Ramos (cell line): Measurements from ENCODE around the gene MYCN.

Source experiments
- in situ Hi-C: fragments of 300-500 bp; cut with MboI; formaldehyde crosslinking; loops from one replicate; pipeline ENCODE4 v1.14.3; 2022; ENCODE audit warnings: low sequenced_read_pairs; ENCODE audit not compliant: unreplicated experiment

Gene MYCN

DNA sequence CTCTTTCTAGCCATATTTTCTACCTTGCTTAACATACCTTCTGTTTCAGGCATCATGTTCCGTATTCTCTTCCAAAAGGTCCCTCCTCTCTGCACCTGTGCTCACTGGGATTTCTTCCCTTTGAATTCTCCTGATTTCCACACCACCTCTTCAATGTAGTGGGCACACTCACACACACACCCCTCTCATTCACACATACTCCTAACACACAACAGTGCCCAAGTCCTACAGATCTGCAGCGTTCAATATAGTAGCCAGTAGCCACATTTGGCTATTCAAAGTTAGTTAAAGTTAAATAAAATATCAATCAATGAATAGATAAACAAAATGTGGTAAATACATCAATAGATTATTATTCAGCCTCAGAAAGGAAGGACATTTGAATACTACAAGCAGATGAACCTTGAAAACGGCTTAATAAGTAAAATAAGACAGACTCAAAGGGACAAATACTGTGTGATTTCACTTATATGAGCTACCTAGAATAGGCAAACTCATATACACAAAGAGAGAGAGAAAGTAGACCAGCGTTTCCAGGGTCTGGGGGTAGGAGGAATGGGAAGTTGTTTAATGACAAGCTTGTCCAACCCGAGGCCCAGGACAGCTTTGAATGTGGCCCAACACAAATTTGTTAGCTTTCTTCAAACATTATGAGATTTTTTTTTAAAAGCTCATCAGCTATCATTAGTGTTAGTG lies 34.4 kb downstream of the MYCN start:
- in situ Hi-C loops = no loop called here

DNA sequence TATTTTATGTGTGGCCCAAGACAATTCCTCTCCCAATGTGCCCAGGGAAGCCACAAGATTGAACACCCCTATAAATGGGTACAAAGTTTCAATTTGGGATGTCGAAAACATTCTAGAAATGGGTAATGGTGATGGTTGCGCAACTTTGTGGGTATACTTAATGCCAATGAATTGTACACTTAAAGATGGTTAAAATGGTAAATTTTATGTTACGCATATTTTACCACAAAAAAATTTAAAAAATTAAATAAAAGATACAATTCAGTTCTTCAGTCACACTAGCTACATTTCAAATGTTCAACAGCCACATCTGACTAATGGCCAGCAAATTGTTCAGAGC lies 34.9 kb downstream of the MYCN start:
- in situ Hi-C loops = no loop called here

- in situ Hi-C loops = no loop called here
These were observed 35.3 kb downstream of the MYCN start for GRCh38 chr2:15975676-15976075.

DNA sequence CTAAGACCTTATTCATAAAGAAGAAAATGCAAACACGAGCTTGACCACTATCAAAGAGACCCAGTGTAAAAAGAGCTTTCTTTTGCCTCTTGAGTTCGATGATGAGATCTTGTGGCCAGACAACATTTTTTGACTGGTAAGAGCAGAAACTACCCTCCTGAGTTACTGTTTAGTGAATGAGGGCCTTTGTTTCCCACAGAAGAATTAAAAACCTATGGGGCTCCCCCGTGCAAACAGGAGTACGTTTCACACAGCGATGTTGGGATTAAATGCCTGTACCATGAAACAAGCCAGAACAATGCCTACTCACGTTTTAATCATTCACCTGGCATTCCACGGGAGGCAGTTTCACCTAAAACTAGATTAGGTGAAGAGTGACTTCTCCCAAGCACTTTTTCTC lies 36.0 kb downstream of the MYCN start:
- in situ Hi-C loops = no loop called here

- in situ Hi-C loops = no loop called here
These were observed 38.9 kb downstream of the MYCN start for GRCh38 chr2:15979051-15979758.

DNA sequence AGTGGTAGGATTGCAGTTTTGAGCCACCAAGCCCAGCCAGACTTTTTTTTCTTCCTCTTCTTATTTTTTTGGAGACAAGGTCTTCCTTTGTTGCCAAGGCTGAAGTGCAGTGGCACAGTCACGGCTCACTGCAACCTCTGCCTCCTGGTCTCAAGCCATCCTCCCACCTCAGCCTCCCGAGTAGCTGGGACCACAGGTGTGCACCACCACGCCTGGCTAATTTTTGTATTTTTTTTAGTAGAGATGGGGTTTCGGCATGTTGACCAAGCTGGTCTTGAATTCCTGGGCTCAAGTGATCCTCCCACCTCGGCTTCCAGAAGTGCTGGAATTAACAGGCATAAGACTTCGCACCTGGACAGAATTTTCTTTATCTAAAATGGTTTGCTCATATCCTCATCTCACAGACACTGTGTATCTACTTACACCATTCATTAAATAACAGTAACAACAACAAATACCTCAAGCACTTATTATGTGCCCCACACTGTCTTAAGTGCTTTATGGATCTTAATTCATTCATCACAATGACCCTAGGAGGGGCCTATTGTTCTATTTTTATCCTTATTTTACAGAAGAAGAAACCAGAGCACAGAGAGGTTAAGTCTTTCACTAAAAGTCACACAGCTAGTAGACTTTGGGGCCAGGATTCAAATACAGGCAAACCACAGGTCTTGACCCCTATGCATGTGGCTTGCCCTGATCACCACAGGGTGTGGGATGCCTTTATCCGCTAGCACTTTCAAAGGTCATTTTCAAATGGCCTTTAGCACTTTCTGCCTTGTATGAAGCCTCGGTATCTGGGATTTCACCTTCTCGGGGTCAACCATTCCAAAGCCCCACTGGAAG lies 39.6 kb downstream of the MYCN start:
- in situ Hi-C loops = no loop called here

DNA sequence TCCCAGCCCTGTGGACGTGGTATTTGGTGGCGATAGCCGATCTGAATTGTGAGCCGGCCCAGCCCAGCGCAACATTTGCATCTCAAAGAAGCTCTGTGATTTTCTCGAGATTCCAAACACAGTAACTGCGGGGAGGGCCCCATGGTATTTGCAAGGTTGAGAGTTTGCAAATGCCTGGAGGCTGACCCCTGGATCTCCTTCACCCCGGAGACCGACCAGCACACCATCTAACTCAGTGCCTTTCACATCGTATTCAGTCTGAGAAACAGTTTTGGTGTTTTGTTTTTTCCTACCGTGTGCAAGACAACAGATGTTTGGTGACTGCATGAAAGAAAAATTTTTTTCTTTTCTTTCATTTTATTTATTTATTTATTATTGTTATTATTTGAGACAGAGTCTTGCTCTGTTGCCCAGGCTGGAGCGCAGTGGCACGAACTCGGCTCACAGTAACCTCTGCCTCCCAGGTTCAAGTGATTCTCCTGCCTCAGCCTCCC lies 40.3 kb downstream of the MYCN start:
- in situ Hi-C loops = no loop called here

DNA sequence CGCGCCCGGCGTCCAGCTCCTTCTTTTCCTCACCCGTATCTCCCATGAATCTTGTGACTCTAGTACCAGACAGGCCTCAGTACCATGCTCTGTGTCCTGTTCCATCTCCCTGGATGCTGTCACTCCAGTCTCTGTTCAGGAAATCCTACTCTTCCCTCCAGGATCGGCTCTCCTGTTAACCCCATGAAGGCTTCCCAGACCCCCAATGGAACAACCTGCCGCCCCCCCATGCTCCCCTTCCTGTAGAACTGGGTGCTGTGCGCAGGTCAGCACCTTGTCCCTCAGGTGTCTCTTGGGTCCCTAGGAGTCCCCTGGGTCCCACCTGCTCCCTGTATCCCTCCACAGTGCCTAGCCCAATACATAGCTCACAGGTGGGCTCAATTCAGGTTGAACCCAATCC lies 41.3 kb downstream of the MYCN start:
- in situ Hi-C loops = no loop called here

DNA sequence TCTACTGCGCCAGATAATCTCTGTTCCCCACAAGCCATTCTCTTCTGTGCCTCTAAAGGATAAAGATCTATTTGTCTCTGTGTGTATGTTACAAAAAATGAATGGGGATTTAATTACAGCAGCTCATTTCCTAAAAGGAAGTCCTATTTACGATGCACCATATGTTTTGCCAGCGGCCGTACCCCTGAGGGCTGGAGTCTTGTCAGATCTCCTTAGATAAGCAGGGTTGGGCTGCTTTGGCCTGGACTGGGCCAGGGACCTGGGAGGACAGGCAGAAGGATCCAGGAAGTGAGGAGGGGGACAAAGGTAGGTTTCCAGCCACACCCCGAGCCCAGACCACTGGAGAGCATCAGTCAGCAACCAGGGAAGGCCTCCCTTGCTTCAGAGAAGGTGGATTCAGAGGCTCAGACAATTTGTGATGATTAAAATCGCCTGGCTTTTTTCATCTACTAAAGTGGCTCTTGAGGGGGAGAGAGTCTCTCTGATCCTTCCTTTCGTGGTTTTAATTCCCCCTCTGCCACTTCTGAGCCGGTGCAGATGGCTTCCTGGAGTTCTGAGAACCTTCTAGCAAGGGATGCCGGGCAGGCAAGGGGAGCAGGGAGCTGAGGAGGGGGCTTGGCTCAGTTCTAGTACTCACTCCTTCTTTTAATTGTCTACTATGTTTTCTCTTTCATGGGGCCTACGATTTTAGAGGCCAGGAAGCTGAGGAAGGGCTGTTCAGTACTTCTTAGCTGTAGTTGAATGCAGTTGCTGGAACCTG lies 42.1 kb downstream of the MYCN start:
- in situ Hi-C loops = no loop called here

DNA sequence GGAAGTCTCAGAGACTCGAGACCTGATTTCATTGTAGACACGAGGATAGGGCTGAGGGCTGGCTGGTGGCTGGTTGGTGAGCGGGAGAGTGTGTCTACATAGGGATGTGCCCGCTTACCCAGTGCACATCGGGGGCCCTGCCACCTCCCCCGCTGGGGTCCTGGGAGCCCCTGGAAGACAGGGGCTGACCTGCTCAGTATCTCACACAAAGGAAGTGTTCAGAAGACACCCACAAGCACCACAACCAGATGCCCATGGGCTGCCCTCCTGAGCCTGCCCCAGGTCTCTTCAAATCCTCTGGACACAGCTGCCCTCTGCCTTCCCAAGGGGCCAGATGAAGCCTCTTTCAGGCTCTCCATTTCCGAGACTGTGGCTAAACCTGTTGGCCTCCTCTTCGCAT lies 43.1 kb downstream of the MYCN start:
- in situ Hi-C loops = no loop called here

DNA sequence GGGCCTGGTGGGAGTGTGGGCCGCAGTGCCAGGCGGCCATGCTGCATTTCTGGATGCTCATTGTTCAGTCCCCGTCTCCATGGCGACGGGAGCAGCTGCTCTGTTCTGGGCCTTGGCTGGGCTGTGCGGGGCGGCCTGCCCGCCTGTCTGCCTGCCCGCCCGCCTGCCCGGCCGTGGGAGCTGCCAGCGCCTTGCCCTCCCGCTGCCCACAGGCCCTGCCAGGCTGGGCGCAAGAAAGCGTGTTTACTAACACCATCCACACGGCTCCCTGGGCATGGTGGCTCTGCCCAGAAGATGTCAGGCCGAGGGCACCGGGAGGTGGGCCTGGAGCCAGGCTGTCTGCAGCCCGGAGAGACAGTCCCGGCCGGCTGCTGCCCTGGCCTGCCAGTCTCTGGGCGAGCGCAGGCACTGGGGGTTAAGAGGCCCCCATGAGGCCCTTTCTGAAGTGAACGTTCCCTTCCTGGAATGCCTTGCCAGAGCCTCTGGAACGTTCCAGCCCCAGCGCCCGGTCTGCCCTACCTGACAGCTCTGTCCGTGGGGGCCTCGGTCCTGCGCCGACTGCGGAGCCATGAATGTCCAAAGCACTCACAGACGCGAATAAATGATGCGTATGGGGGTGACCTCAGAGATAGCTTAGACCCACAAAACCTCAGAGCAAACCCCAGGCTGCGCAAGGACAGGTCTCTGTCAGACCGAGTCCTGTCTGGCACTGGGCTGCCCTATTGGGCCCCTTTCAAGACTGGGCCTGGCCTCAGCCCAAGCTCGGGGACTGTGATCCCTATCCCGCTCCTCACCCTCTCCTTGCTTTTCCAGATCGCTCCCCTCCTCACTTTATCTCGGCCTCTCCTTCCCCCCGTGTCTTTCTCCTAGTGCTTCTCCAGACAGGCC lies 44.3 kb downstream of the MYCN start:
- in situ Hi-C loops = no loop called here

GRCh38 chr2:15985531-15985930 lies 45.2 kb downstream of the MYCN start:
- in situ Hi-C loops = no loop called here

GRCh38 chr2:15986068-15986560 lies 45.8 kb downstream of the MYCN start:
- in situ Hi-C loops = no loop called here

- in situ Hi-C loops = no loop called here
These were observed 46.3 kb downstream of the MYCN start for GRCh38 chr2:15986644-15987043.

DNA sequence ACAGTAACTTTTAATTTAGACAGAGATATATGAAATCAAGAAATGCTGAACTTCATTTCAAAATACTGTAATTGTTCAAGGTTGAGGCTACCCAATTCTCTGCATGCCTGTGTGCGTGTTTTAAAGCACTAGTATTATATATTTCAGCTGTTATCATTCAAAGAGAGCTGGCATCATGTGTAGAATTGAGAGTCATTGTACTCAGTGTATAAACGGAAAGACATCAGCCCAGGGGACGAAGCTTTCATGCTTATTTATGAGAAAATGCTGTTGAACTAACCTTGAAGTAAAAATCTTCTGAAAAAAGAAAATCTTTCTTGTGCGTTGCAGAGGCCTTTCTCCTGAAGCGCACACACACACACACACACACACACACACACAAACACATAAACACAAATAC lies 48.4 kb downstream of the MYCN start:
- in situ Hi-C loops = no loop called here

- in situ Hi-C loops = no loop called here
These were observed 49.2 kb downstream of the MYCN start for GRCh38 chr2:15989559-15989958.

GRCh38 chr2:15990151-15991101 lies 50.1 kb downstream of the MYCN start:
- in situ Hi-C loops = no loop called here

GRCh38 chr2:15991231-15991630 lies 50.9 kb downstream of the MYCN start:
- in situ Hi-C loops = no loop called here
